GM19035 (cell line): ENCODE results near the gene GALNTL6.
A peak's percentile ranks its signal among the peaks of the same experiment; 100 is the strongest.

Experiments
- ATAC-seq: cut with Tn5 transposase; IDR thresholded peaks from one replicate; pipeline ENCODE4 v1.9.1; 2021; ENCODE audit not compliant: unreplicated experiment

Gene GALNTL6

GRCh38 chr4:171812665-171813525 is at the start of gene GALNTL6:
Gene GALNTL6, plus strand, starts transcription at chr4:171813404.
- ATAC-seq: peak; percentile 54

GRCh38 chr4:171765514-171765913 is 47.7 kb upstream of the GALNTL6 start:
- no peak for ATAC-seq

GRCh38 chr4:171774642-171775190 is 38.5 kb upstream of the GALNTL6 start:
- ATAC-seq: no peak

- ATAC-seq: no peak
Observed at GRCh38 chr4:171779301-171779700, 33.9 kb upstream of the GALNTL6 start.

- no peak for ATAC-seq
Observed at GRCh38 chr4:171785388-171785787, 27.8 kb upstream of the GALNTL6 start.

GRCh38 chr4:171793723-171794122 is 19.5 kb upstream of the GALNTL6 start:
- no peak for ATAC-seq

- ATAC-seq: no peak
Observed at GRCh38 chr4:171794528-171794927, 18.7 kb upstream of the GALNTL6 start.

- no peak for ATAC-seq
Observed at GRCh38 chr4:171809854-171810253, 3.4 kb upstream of the GALNTL6 start.

GRCh38 chr4:171812333-171812664 is 905 bp upstream of the GALNTL6 start:
- ATAC-seq: no peak

- peak; percentile 13 for ATAC-seq
Observed at GRCh38 chr4:171813526-171814250, 484 bp downstream of the GALNTL6 start.

- ATAC-seq: no peak
Observed at GRCh38 chr4:171814545-171814944, 1.3 kb downstream of the GALNTL6 start.

GRCh38 chr4:171817026-171817425 is 3.8 kb downstream of the GALNTL6 start:
- no peak for ATAC-seq

- no peak for ATAC-seq
Observed at GRCh38 chr4:171834640-171835039, 21.4 kb downstream of the GALNTL6 start.

- no peak for ATAC-seq
Observed at GRCh38 chr4:171843456-171843855, 30.3 kb downstream of the GALNTL6 start.

- peak; percentile 70 for ATAC-seq
Observed at GRCh38 chr4:171846232-171846631, 33.0 kb downstream of the GALNTL6 start.

GRCh38 chr4:171846893-171847292 is 33.7 kb downstream of the GALNTL6 start:
- no peak for ATAC-seq

GRCh38 chr4:171847751-171848150 is 34.5 kb downstream of the GALNTL6 start:
- ATAC-seq: no peak

GRCh38 chr4:171849686-171850222 is 36.5 kb downstream of the GALNTL6 start:
- ATAC-seq: no peak

GRCh38 chr4:171851295-171851694 is 38.1 kb downstream of the GALNTL6 start:
- ATAC-seq: no peak

GRCh38 chr4:171857302-171858012 is 44.3 kb downstream of the GALNTL6 start:
- ATAC-seq: no peak

GRCh38 chr4:171875291-171875690 is 62.1 kb downstream of the GALNTL6 start:
- ATAC-seq: no peak
